BE2C (cell line): Measurements from ENCODE around the gene ELP1.
A peak's percentile ranks its signal among the peaks of the same experiment; 100 is the strongest.

Experiments
- DNase-seq: peaks from one replicate; pipeline ENCODE4 v3.0.0-alpha.2; 2020
- H3K27me3 ChIP-seq: fragments of 250-450 bp; sonication (Bioruptor Pico); 2 replicates; pipeline ENCODE4 v1.5.1; 2020; ENCODE audit warnings: mild to moderate bottlenecking
- H3K36me3 ChIP-seq: fragments of 250-450 bp; sonication (Bioruptor Pico); 2 replicates; pipeline ENCODE4 v1.5.1; 2020; ENCODE audit warnings: mild to moderate bottlenecking
- H3K4me1 ChIP-seq: fragments of 250-450 bp; sonication (Bioruptor Pico); 2 replicates; pipeline ENCODE4 v1.5.1; 2020
- H3K4me3 ChIP-seq: 2 replicates; pipeline ENCODE4 v1.5.1; 2011; ENCODE audit warnings: low read depth, low read length
- H3K9me3 ChIP-seq: fragments of 250-450 bp; sonication (Bioruptor Pico); 2 replicates; pipeline ENCODE4 v1.5.1; 2020
- CTCF ChIP-seq: IDR thresholded peaks from 2 replicates; pipeline ENCODE4 v1.5.1; 2012; ENCODE audit warnings: mild to moderate bottlenecking, low read depth, low read length

The ELP1 gene

DNA sequence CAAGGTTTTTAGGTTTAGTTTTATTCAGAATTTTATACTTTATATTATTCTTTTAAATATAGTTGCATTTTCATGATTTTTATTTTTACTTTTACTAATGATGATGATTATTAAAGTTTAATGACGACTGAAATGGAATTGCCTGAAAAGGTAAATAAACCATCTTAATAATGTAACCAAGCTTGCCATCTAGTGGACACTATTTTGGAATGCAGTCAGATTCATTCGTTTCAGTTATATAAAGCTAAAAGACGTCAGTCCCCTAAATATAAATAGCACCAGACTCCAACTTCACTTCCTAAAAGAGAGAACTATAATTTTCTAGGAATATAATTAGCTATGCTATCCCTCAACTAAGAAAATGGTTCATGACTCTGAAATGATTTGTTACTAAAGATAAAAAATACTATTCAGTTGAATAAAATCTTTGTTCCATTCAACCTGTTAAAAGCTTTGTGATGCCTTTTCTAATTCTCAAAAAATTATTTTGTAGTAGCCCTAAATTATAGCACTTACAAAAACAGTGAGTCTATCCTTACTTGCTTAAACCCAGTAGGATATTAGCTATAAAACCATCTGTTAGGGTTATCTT, 20.2 kb upstream of the ELP1 start:
- Histone ChIP-seq H3K27me3 (no peaks in the 10 kb centered on the region), H3K9me3 (no peaks in the 10 kb centered on the region), H3K4me3 (no peak overlapping the region), H3K4me1 (peaks cover 10% of the 10 kb centered on the region), H3K36me3 (peaks cover 11% of the 10 kb centered on the region)
- no peak for DNase-seq
- peak; percentile 66 for TF ChIP-seq CTCF

DNA sequence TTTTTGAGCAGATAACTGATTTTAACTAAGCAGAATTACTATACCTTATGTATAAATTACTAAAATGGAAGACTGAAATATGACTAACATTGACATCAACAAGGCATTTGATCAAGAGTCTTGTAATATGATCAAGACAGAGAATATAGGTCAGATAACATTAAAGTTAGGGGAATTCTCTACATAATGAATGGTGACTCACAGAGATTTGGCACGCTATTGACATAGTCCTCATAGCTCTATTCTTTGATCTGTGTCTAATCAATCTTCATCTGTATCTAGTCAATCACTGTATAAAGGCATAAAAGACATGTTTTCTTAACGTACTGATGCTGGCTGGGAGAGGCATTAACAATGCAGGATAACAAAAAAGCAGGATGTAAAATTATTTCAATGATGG, 17.7 kb upstream of the ELP1 start:
- Histone ChIP-seq H3K9me3 (no peaks in the 10 kb centered on the region), H3K4me3 (no peak overlapping the region), H3K4me1 (peaks cover 9% of the 10 kb centered on the region), H3K36me3 (peaks cover 15% of the 10 kb centered on the region), H3K27me3 (no peaks in the 10 kb centered on the region)
- no peak for DNase-seq
- no peak for TF ChIP-seq CTCF

- H3K9me3 ChIP-seq, result no peaks in the 10 kb centered on the region
- no peak for TF ChIP-seq CTCF
- H3K27me3 ChIP-seq, result no peaks in the 10 kb centered on the region
- H3K4me3 ChIP-seq, result no peak overlapping the region
- H3K4me1 ChIP-seq, result peaks cover 2% of the 10 kb centered on the region; the same call in 1 of the 2 replicates
- H3K36me3 ChIP-seq, result peaks cover 18% of the 10 kb centered on the region
- DNase-seq, result no peak
Observed at GRCh38 chr9:108950168-108950567, 16.2 kb upstream of the ELP1 start.

DNA sequence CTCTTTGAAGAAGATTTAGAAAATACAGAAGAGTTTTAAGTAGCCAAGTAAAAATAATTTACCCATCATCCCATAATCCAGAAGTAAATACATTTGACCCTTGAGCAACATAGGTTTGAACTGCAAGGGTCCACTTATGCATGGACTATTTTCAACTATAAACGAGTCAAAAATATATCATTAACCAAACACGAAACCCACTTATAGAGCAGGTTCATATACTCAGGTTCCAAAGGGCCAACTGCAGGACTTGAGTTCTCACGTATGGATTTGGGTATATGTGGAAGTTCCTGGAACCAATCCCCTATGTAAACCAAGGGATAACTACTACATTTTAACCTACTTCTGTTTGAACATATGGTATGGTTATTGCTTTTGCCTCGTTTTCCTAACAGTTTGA, 6.1 kb upstream of the ELP1 start:
- Histone ChIP-seq H3K9me3 (no peaks in the 10 kb centered on the region), H3K4me3 (no peak overlapping the region), H3K4me1 (no peaks in the 10 kb centered on the region), H3K27me3 (no peaks in the 10 kb centered on the region), H3K36me3 (peaks cover 26% of the 10 kb centered on the region)
- DNase-seq, result no peak
- TF ChIP-seq CTCF, result no peak

DNA sequence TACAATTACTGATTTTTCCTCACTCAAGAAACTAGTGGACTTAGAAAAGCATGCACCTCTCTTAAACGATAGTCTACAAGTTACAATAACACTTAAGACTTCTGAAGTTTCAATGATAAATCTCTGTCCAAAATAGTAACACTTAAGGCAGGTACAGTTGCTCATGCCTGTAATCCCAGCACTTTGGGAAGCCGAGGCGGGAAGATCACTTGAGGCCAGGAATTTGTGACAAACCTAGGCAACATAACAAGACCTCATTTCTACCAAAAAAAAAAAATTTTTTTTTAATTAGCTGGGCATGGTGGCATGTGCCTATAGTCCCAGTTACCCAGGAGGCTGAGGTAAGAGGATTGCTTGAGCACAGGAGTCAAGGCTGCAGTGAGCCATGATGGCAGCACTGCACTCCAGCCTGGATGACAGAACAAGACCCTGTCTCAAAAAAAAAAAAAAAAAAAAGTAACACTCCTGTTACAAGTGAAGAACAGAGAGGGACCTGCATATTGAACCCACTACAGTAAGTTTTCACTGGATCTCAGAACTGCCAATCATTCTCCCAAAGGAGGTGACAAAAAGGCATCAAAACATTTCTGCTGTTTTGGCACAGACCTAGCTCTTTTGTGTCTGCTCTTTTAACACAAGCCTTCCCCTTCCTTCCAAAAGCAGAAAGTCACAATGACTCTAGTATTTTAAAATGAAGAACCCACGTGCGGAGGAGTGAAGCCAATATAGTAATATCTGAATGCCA, 3.8 kb upstream of the ELP1 start:
- no peak for DNase-seq
- H3K27me3 ChIP-seq, result no peaks in the 10 kb centered on the region
- no peaks in the 10 kb centered on the region for H3K4me1 ChIP-seq
- no peaks in the 10 kb centered on the region for H3K9me3 ChIP-seq
- TF ChIP-seq CTCF, result no peak
- H3K4me3 ChIP-seq, result no peak overlapping the region
- H3K36me3 ChIP-seq, result peaks cover 26% of the 10 kb centered on the region

DNA sequence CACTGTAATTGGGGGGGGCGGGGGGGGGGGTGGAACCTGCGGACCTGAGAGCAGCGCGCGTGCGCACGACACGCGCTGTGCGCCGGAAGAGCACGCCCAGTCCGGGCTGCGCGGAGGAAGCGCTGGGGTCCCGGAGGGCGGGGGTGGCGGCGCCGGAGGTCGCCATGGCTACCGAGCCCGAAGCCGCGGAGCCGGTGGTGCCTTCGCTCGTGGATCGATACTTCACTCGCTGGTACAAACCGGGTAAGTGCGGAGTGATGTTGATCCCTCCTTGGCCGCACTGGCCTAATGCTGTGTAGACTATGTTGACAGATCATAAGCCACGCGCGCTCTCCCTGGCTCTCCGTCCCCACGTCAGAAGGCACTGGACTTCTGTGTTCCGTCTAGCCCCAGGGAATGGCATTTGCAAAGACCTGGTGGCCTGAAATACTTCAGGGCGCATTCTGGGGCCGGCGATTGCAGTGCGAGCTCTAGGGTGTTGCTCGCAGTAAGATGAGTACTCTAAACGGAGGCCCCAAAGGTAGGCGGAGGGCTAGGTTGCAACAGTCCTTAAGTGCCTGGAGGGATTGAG, 484 bp upstream of the ELP1 start, which contains the start of gene ABITRAM:
TSS of gene ABITRAM (plus strand) at position 78 of the 571 bp plus-strand sequence. CDS start at position 165, 87 bp downstream.
- H3K36me3 ChIP-seq, result peaks cover 12% of the 10 kb centered on the region
- peak; percentile 83 for DNase-seq
- no peaks in the 10 kb centered on the region for H3K4me1 ChIP-seq
- TF ChIP-seq CTCF, result no peak
- no peaks in the 10 kb centered on the region for H3K27me3 ChIP-seq
- peak within 1 kb of the TSS; percentile 98 for H3K4me3 ChIP-seq
- H3K9me3 ChIP-seq, result no peaks in the 10 kb centered on the region
